Osteoblast (primary cell): Measurements from ENCODE around the gene DBH. TPM values are rescaled to one million over a fixed set of nuclear protein-coding genes. Genes with fewer than 3 reads are reported as not detected.

Experiments used
- DNase-seq: peaks from one replicate; pipeline ENCODE4 v3.0.0; 2011; ENCODE audit warnings: low spot score, mixed read lengths; ENCODE audit not compliant: insufficient read length; ENCODE audit errors: missing footprints
- H2AFZ ChIP-seq: 2 replicates; pipeline ENCODE4 v1.6.0; 2011; ENCODE audit warnings: mild to moderate bottlenecking, low read length
- H3K27ac ChIP-seq: 2 replicates; pipeline ENCODE4 v1.5.1; 2011; ENCODE audit warnings: mild to moderate bottlenecking, low read depth, low read length, moderate library complexity
- H3K27me3 ChIP-seq: 2 replicates; pipeline ENCODE4 v1.6.0; 2012; ENCODE audit warnings: mild to moderate bottlenecking, control low read depth, inconsistent platforms, low read length, moderate library complexity; ENCODE audit not compliant: insufficient read depth
- H3K36me3 ChIP-seq: 2 replicates; pipeline ENCODE4 v1.5.1; 2011; ENCODE audit warnings: mild to moderate bottlenecking, low read length, control low read depth, moderate library complexity; ENCODE audit not compliant: insufficient read depth
- H3K4me1 ChIP-seq: 2 replicates; pipeline ENCODE4 v1.5.1; 2011; ENCODE audit warnings: mild to moderate bottlenecking, low read length, control low read depth, moderate library complexity; ENCODE audit not compliant: insufficient read depth
- H3K4me2 ChIP-seq: 2 replicates; pipeline ENCODE4 v1.6.0; 2011; ENCODE audit warnings: mild to moderate bottlenecking, low read length; ENCODE audit not compliant: insufficient read depth
- H3K4me3 ChIP-seq: fragments of 200-600 bp; sonication (generic); 3 replicates; pipeline ENCODE4 v1.5.1; 2012; ENCODE audit warnings: mild to moderate bottlenecking, low read length, inconsistent platforms; ENCODE audit not compliant: insufficient read depth
- H3K79me2 ChIP-seq: 2 replicates; pipeline ENCODE4 v1.6.0; 2012; ENCODE audit warnings: mild to moderate bottlenecking, low read length, control low read depth, inconsistent platforms; ENCODE audit not compliant: insufficient read depth
- H3K9me3 ChIP-seq: 2 replicates; pipeline ENCODE4 v1.5.1; 2011; ENCODE audit warnings: low read depth, low read length, control low read depth
- H4K20me1 ChIP-seq: 2 replicates; pipeline ENCODE4 v1.6.0; 2012; ENCODE audit warnings: mild to moderate bottlenecking, low read length, control low read depth; ENCODE audit not compliant: insufficient read depth
- total RNA-seq: library from RNA; depleted of rRNA; stranded (reverse); fragments of >200 nt; gene quantifications from 2 replicates; pipeline ENCODE4 v1.2.3, GENCODE V29; 2012
- TF ChIP-seq, protein P1 (sequence below): IDR thresholded peaks from 2 replicates; pipeline ENCODE4 v1.5.1; 2011; ENCODE audit warnings: mild to moderate bottlenecking, low read depth, low read length, moderate library complexity; ENCODE audit errors: extremely low read depth

DBH gene
- total RNA-seq, 1 donor, result not detected

DNA sequence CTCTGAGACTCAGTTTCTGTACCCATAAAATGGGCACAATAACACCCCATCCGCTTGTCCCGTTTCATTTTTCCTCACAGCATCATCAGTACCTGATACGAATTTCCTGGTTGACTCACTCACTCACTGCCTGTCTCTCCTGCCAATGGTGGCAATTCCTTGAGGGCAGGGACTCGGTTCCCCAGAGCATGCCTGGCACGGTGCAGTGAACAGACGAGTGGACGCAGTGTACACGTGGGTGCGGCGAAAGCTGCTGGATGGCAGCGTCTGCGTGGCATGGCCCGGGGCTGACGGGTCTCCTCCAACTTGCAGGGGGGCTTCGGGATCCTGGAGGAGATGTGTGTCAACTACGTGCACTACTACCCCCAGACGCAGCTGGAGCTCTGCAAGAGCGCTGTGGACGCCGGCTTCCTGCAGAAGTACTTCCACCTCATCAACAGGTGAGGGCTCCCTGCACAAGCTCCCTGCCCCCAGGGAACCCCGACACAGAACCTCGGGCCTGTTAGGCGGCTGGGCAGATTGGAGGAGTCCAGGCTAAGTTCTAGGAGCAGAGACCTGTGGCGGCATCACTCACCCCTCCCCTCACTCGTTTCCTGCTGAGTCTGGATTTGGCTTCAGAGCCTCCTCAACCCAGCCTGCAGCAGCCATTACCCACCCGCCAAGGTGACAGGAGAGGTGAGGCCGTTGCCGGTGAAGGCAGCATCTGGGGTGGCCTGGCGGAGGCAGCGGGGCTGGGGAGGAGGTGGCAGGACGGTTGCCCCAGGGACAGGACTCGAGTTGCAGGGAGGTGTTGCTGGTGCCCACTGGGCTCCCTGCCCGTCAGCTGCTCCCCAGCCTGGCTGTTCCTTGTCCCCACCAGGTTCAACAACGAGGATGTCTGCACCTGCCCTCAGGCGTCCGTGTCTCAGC, 20.3 kb downstream of the DBH start:
- Histone ChIP-seq H3K27me3 (peaks cover 39% of the 10 kb centered on the region), H2AFZ (no peak overlapping the region), H3K36me3 (no peaks in the 10 kb centered on the region), H3K27ac (no peak overlapping the region), H3K9me3 (no peaks in the 10 kb centered on the region), H3K4me1 (peaks cover 8% of the 10 kb centered on the region), H3K4me2 (no peak overlapping the region), H3K4me3 (no peak overlapping the region), H3K79me2 (no peaks in the 10 kb centered on the region), H4K20me1 (no peaks in the 10 kb centered on the region)
- no peak for DNase-seq
- TF ChIP-seq, protein P1, sequence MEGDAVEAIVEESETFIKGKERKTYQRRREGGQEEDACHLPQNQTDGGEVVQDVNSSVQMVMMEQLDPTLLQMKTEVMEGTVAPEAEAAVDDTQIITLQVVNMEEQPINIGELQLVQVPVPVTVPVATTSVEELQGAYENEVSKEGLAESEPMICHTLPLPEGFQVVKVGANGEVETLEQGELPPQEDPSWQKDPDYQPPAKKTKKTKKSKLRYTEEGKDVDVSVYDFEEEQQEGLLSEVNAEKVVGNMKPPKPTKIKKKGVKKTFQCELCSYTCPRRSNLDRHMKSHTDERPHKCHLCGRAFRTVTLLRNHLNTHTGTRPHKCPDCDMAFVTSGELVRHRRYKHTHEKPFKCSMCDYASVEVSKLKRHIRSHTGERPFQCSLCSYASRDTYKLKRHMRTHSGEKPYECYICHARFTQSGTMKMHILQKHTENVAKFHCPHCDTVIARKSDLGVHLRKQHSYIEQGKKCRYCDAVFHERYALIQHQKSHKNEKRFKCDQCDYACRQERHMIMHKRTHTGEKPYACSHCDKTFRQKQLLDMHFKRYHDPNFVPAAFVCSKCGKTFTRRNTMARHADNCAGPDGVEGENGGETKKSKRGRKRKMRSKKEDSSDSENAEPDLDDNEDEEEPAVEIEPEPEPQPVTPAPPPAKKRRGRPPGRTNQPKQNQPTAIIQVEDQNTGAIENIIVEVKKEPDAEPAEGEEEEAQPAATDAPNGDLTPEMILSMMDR, result no peak

DNA sequence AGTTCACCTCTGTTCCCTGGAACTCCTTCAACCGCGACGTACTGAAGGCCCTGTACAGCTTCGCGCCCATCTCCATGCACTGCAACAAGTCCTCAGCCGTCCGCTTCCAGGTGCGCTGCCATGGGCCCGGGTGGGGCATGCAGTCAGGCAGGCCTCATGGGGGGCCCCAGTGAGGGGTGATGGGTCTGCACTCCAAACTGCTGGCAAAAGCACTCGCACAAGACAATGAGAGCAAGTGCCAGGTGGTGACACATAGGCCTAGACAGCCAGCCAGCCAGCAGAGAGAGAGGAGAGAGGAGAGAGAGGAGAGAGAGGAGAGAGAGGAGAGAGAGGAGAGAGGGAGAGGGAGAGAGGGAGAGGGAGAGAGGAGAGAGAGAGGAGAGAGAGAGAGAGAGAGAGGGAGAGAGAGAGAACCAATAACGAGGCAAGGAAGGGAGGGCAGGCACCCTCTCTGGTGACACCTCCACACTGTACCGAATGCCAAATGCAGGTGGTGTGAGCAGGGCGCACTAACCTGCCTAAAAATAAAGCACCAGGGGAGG, 21.0 kb downstream of the DBH start:
- Histone ChIP-seq H3K79me2 (no peaks in the 10 kb centered on the region), H3K4me3 (no peak overlapping the region), H2AFZ (no peak overlapping the region), H3K4me1 (peaks cover 8% of the 10 kb centered on the region), H3K36me3 (no peaks in the 10 kb centered on the region), H3K27me3 (peaks cover 39% of the 10 kb centered on the region), H3K4me2 (no peak overlapping the region), H3K27ac (no peak overlapping the region), H3K9me3 (no peaks in the 10 kb centered on the region), H4K20me1 (no peaks in the 10 kb centered on the region)
- DNase-seq, result no peak
- TF ChIP-seq, protein P1, result no peak

DNA sequence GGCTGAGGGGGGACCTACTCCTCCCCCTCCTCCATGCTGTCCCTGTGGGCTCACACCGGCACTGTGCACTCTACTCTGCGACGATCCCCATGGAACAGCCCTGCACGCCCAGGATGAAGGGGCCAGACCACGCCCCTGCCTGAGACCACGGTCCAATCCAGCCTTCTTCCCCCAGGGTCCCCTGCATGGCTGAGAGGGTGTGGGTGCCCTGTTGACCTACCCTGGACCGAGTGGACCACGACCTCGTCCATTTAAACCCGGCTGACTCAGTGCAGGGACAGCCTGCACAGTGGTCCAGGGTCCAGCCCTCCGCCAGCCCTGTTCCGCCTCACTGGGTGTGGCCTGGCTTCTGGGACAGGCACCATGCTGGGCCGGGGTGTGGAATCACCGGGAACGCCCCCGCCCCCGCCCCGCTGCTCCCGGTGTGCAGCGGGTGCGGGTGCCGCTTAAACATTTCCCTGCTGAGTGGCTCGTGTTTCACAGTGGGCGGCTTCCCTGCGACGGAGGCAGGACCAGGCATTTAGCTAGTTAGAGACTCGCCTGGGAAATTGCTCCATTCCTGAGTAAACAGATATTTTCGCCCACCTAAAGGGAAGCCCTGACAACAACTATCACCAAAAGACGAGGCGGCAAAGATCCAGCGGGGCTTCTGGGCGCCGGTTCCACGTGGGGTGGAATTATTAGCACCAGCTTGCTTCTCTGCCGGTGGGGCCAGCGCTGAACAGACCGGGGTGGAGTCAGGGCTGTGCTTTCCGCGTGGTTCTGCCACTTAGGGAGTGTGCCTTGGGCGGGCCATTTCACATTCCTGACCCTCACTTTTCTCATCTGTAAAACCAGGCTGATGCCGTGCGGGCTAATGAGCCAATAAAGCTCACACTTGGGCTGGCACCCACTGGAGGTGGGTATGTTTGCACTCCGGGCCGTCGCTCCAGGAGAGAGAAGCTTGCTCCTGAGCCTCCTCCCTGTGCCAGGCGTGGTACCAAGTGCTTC, 22.6 kb downstream of the DBH start:
- H2AFZ ChIP-seq, result peak overlapping the region; percentile 29
- H3K79me2 ChIP-seq, result no peaks in the 10 kb centered on the region
- peaks cover 36% of the 10 kb centered on the region for H3K27me3 ChIP-seq
- H3K4me2 ChIP-seq, result peak overlapping the region; percentile 64
- no peaks in the 10 kb centered on the region for H4K20me1 ChIP-seq
- TF ChIP-seq, protein P1, result no peak
- peak; percentile 89 for DNase-seq
- peaks cover 8% of the 10 kb centered on the region for H3K4me1 ChIP-seq
- H3K4me3 ChIP-seq, result peak overlapping the region; percentile 28
- H3K27ac ChIP-seq, result no peak overlapping the region
- H3K9me3 ChIP-seq, result no peaks in the 10 kb centered on the region
- H3K36me3 ChIP-seq, result no peaks in the 10 kb centered on the region
